ENCODE data around the gene FRYL. TPM values are rescaled to one million over a fixed set of nuclear protein-coding genes. Genes with fewer than 3 reads are reported as not detected.

Gene FRYL
- polyA plus RNA-seq, 4 donors = 17.0 to 78.4 (median 21.4) TPM

DNA sequence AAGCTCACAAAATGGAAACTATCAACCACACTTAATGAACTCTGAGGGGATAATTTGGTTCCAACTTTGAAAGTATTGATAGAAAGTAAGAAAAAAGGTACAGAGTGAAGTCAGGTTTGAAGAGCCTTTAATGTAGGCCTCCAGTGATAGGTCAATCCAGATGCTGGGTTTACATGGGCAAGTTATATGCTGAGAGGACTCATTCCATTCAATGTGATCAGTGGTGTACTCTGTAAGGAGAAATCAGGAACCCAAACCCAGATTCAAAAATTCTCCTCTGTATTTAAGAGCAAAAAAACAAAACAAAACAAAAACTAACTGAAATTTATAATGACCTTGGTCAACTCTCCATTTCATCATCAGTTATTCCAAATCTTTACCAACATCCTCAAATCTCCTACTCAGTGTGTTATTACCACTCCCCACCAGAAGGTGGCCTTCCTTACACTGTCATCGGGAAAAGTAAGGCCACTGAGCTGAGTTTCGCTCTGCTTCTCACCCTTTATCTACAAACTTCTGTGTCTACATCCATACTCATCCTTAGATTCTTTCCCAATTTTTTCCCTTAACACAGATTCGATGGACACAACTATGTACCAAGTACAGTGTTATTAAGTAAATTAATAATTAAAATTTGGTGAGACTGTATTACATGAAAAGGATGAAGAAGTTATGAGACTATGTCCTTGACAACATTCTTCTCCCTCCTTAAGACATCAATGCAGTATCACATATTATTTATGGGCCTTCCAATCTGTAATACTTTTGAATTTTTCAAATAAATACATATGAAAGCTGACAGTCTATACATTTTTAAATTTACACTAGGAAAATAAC lies 201.7 kb downstream of the FRYL start:
- peak; percentile 75 to 77 for DNase-seq
- Histone ChIP-seq H3K4me1 (ENCODE audit: control insufficient read depth in 3 of 3, insufficient read depth in 2 of 3, low read depth in 1 of 3, low read length in 2 of 3) (no peaks in the 10 kb centered on the region), H3K9me3 (ENCODE audit: control insufficient read depth in 2 of 2, insufficient read depth in 1 of 2, low read depth in 1 of 2, low read length in 1 of 2) (no peaks in the 10 kb centered on the region), H3K36me3 (ENCODE audit: control insufficient read depth in 3 of 3, insufficient read depth in 2 of 3, low read depth in 1 of 3, low read length in 3 of 3) (peaks cover 5 to 26% (median 7%) of the 10 kb centered on the region in 3 donors), H3K27ac (ENCODE audit: low read depth in 1 of 3, low read length in 2 of 3) (no peak overlapping the region), H3K4me3 (ENCODE audit: low read depth in 1 of 3, low read length in 3 of 3) (no peak overlapping the region), H3K27me3 (ENCODE audit: control insufficient read depth in 3 of 3, insufficient read depth in 3 of 3, low read length in 3 of 3) (no peaks in the 10 kb centered on the region)
- WGBS, 3 donors = 8 to 12% (median 10%) methylated on average over 3 of the region's 3 CpGs
- peak; percentile 92 for FAIRE-seq

DNA sequence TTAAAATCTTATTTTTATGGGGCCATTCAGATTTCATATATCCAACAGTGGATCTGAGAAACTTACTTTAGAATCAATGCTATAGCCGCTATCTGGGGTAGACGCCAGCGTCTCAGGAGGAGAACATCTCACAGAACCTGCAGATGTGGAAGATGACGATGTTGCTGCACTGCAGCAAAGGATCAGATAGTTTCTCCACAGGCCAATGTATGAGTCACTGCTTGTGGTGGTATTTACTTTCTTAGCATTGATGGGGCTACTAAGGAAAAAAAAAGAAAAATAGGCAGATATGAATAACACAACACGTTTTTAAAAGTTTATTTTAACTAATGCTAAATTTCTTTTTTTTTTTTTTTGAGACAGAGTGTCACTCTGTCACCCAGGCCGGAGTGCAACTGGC lies 204.1 kb downstream of the FRYL start:
- H3K4me1 ChIP-seq (ENCODE audit: control insufficient read depth in 3 of 3, insufficient read depth in 2 of 3, low read depth in 1 of 3, low read length in 2 of 3) = no peaks in the 10 kb centered on the region
- no peaks in the 10 kb centered on the region for H3K9me3 ChIP-seq (ENCODE audit: control insufficient read depth in 2 of 2, insufficient read depth in 1 of 2, low read depth in 1 of 2, low read length in 1 of 2)
- no peak for FAIRE-seq
- no peak for DNase-seq
- H3K27ac ChIP-seq (ENCODE audit: low read depth in 1 of 3, low read length in 2 of 3) = no peak overlapping the region
- H3K4me3 ChIP-seq (ENCODE audit: low read depth in 1 of 3, low read length in 3 of 3) = no peak overlapping the region
- H3K36me3 ChIP-seq (ENCODE audit: control insufficient read depth in 3 of 3, insufficient read depth in 2 of 3, low read depth in 1 of 3, low read length in 3 of 3) = peaks cover 8 to 20% (median 13%) of the 10 kb centered on the region in 3 donors
- WGBS, 3 donors = 92 to 96% (median 92%) methylated on average over 6 of the region's 6 CpGs
- no peaks in the 10 kb centered on the region for H3K27me3 ChIP-seq (ENCODE audit: control insufficient read depth in 3 of 3, insufficient read depth in 3 of 3, low read length in 3 of 3)

DNA sequence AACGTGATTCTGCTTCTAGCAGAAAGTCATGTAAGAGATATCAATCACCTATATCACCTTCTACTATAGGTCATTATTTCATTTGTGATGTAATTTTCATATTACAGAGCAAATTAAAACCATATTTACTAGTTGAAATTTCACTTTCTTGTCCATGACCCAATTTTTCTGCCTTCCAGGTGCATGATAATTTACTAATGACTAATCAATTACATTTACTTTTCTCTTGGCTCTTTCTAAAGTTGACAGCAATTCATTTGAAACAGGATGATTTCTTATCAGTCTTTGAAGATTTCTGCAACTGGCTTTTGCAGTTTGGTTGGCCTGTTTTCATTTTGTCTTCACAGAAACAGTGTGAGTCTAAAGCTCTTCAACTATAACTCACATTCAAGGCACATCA lies 208.6 kb downstream of the FRYL start:
- DNase-seq (no peak), FAIRE-seq (peak; percentile 15)
- H3K4me1 ChIP-seq (ENCODE audit: control insufficient read depth in 3 of 3, insufficient read depth in 2 of 3, low read depth in 1 of 3, low read length in 2 of 3) = no peaks in the 10 kb centered on the region
- H3K27me3 ChIP-seq (ENCODE audit: control insufficient read depth in 3 of 3, insufficient read depth in 3 of 3, low read length in 3 of 3) = no peaks in the 10 kb centered on the region
- WGBS, 3 donors = 71 to 80% (median 72%) methylated on average over 1 of the region's 1 CpG
- H3K27ac ChIP-seq (ENCODE audit: low read depth in 1 of 3, low read length in 2 of 3) = no peak overlapping the region
- H3K9me3 ChIP-seq (ENCODE audit: control insufficient read depth in 2 of 2, insufficient read depth in 1 of 2, low read depth in 1 of 2, low read length in 1 of 2) = no peaks in the 10 kb centered on the region
- no peak overlapping the region for H3K4me3 ChIP-seq (ENCODE audit: low read depth in 1 of 3, low read length in 3 of 3)
- H3K36me3 ChIP-seq (ENCODE audit: control insufficient read depth in 3 of 3, insufficient read depth in 2 of 3, low read depth in 1 of 3, low read length in 3 of 3) = peaks cover 9 to 30% (median 20%) of the 10 kb centered on the region in 3 donors

DNA sequence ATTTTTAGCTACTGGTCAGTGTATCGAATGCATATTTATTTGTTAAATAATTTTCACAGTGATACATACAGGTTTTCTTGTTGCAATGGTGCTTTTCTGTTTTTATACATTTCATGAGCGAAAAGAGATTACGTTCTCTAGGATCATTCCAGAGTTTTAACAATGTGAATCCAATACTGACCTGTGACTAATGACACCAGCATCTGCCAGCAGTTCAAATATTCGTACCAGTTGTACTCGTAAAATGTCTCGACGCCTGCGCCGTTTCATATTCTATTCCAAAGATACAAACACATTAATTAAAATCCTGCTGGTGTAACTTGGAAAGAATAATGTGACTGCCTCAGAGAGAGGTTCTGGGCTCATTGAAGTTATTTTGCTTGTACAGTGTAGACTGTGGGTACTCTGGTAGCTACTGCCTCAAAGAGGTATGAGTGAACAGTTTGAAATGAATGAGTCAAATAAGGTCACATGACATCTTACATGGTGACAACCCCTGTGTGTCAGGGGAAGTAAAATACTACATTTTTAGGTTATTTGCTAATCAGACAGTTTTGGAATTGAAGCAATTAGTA lies 209.3 kb downstream of the FRYL start:
- no peak for FAIRE-seq
- no peaks in the 10 kb centered on the region for H3K9me3 ChIP-seq (ENCODE audit: control insufficient read depth in 2 of 2, insufficient read depth in 1 of 2, low read depth in 1 of 2, low read length in 1 of 2)
- no peak for DNase-seq
- H3K27ac ChIP-seq (ENCODE audit: low read depth in 1 of 3, low read length in 2 of 3) = no peak overlapping the region
- 95 to 97% (median 96%) methylated on average over 9 of the region's 9 CpGs for WGBS, 3 donors
- H3K4me1 ChIP-seq (ENCODE audit: control insufficient read depth in 3 of 3, insufficient read depth in 2 of 3, low read depth in 1 of 3, low read length in 2 of 3) = no peaks in the 10 kb centered on the region
- H3K27me3 ChIP-seq (ENCODE audit: control insufficient read depth in 3 of 3, insufficient read depth in 3 of 3, low read length in 3 of 3) = no peaks in the 10 kb centered on the region
- no peak overlapping the region for H3K4me3 ChIP-seq (ENCODE audit: low read depth in 1 of 3, low read length in 3 of 3)
- peaks cover 6 to 26% (median 18%) of the 10 kb centered on the region in 3 donors for H3K36me3 ChIP-seq (ENCODE audit: control insufficient read depth in 3 of 3, insufficient read depth in 2 of 3, low read depth in 1 of 3, low read length in 3 of 3)

DNA sequence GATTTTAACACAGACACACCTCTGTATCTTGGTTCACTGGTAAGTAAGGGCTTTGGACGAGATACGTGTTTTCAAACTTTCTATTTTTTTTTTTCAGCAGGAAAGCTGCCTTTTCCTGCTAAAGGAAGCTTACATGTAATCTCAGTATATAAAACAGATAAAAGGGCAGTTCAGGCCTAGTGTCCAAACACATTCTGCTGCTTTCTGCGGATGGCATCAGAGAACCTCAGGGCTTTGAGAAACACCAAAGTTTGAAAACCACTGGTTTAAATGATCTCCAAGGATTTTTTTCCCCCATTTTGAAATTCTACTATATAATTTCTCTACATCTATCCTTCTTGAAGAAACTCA lies 214.1 kb downstream of the FRYL start:
- no peaks in the 10 kb centered on the region for H3K9me3 ChIP-seq (ENCODE audit: control insufficient read depth in 2 of 2, insufficient read depth in 1 of 2, low read depth in 1 of 2, low read length in 1 of 2)
- H3K27ac ChIP-seq (ENCODE audit: low read depth in 1 of 3, low read length in 2 of 3) = no peak overlapping the region
- no peaks in the 10 kb centered on the region for H3K4me1 ChIP-seq (ENCODE audit: control insufficient read depth in 3 of 3, insufficient read depth in 2 of 3, low read depth in 1 of 3, low read length in 2 of 3)
- DNase-seq = no peak
- 74 to 87% (median 83%) methylated on average over 3 of the region's 3 CpGs for WGBS, 3 donors
- peaks cover 3 to 29% (median 11%) of the 10 kb centered on the region in 3 donors for H3K36me3 ChIP-seq (ENCODE audit: control insufficient read depth in 3 of 3, insufficient read depth in 2 of 3, low read depth in 1 of 3, low read length in 3 of 3)
- no peaks in the 10 kb centered on the region for H3K27me3 ChIP-seq (ENCODE audit: control insufficient read depth in 3 of 3, insufficient read depth in 3 of 3, low read length in 3 of 3)
- FAIRE-seq = no peak
- no peak overlapping the region for H3K4me3 ChIP-seq (ENCODE audit: low read depth in 1 of 3, low read length in 3 of 3)

DNA sequence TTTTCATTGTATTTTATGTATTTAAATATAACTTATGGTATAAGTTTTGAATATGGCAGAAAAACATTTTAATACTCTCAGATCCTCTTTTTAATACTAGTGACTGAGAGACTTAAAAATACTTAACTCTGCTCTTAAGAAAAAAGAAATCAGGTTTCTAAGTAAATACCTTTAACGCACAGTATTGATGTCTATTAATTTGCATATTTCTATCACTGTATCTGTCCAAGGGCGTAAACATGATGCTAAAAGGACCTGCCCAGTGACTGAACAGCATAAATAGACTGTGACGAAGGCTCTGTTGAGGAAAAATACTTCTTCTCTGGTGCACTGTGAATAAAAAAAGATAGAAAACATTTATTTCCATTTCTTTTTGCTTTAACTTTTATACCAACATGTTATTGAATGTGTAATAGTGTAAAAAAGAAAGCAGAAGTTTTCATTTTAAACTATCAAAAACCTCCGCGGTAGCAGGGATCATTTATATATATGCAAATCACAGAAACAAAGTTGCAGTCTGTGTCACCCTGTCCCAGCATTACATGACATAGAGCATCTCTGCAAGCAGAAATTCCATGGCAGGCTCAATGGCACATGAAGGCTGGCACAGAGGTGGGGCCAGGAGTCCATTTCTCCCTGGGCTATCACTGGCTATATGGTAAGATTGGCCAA lies 214.6 kb downstream of the FRYL start:
- Histone ChIP-seq H3K4me3 (ENCODE audit: low read depth in 1 of 3, low read length in 3 of 3) (no peak overlapping the region), H3K27me3 (ENCODE audit: control insufficient read depth in 3 of 3, insufficient read depth in 3 of 3, low read length in 3 of 3) (no peaks in the 10 kb centered on the region), H3K27ac (ENCODE audit: low read depth in 1 of 3, low read length in 2 of 3) (no peak overlapping the region), H3K36me3 (ENCODE audit: control insufficient read depth in 3 of 3, insufficient read depth in 2 of 3, low read depth in 1 of 3, low read length in 3 of 3) (peaks cover 0 to 33% (median 9%) of the 10 kb centered on the region in 3 donors), H3K9me3 (ENCODE audit: control insufficient read depth in 2 of 2, insufficient read depth in 1 of 2, low read depth in 1 of 2, low read length in 1 of 2) (no peaks in the 10 kb centered on the region), H3K4me1 (ENCODE audit: control insufficient read depth in 3 of 3, insufficient read depth in 2 of 3, low read depth in 1 of 3, low read length in 2 of 3) (no peaks in the 10 kb centered on the region)
- WGBS, 3 donors = 89 to 93% (median 92%) methylated on average over 5 of the region's 5 CpGs
- DNase-seq (no peak), FAIRE-seq (no peak)

DNA sequence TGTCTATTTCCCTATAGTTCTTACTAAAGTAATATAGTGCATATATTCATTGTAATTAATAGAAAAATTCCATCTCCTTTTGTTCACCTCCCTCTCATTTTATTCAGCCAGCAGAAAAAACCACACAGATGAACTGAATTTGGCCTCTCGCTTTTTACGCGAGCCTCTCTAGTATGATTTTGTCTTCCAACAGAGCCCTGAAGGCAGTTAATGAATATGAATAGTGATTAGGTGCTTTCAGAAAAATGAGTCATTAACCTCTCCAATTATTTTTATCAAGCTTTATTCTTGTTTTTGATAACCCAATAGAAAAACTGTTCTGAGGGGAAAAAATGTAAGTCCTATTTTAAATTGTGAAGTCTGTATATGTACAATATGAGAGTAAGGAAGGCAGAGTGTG lies 215.9 kb downstream of the FRYL start:
- DNase-seq (no peak), FAIRE-seq (no peak)
- H3K4me3 ChIP-seq (ENCODE audit: low read depth in 1 of 3, low read length in 3 of 3) = no peak overlapping the region
- H3K27ac ChIP-seq (ENCODE audit: low read depth in 1 of 3, low read length in 2 of 3) = no peak overlapping the region
- H3K4me1 ChIP-seq (ENCODE audit: control insufficient read depth in 3 of 3, insufficient read depth in 2 of 3, low read depth in 1 of 3, low read length in 2 of 3) = no peaks in the 10 kb centered on the region
- 93 to 100% (median 95%) methylated on average over 3 of the region's 3 CpGs for WGBS, 3 donors
- H3K9me3 ChIP-seq (ENCODE audit: control insufficient read depth in 2 of 2, insufficient read depth in 1 of 2, low read depth in 1 of 2, low read length in 1 of 2) = no peaks in the 10 kb centered on the region
- H3K36me3 ChIP-seq (ENCODE audit: control insufficient read depth in 3 of 3, insufficient read depth in 2 of 3, low read depth in 1 of 3, low read length in 3 of 3) = peaks cover 0 to 34% (median 12%) of the 10 kb centered on the region in 3 donors
- no peaks in the 10 kb centered on the region for H3K27me3 ChIP-seq (ENCODE audit: control insufficient read depth in 3 of 3, insufficient read depth in 3 of 3, low read length in 3 of 3)

DNA sequence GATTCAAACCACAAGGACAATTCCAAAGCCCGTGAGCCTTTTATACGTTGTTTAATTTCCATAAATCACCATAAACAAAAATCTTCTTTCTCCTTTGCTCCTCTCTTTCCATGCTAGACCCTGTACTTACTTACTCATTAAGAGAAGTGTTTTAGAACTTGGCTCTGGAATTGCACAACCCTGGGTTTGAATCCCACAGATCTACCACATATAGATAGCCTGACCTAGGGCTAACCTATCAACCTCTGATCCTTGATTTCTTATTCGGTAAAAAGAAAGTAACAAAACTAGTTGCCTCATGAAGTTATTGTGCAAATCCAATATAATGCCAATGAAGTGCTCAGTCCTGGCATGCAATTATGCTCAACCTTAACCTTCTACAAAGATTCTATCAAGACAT lies 221.3 kb downstream of the FRYL start:
- peaks cover 4 to 46% (median 29%) of the 10 kb centered on the region in 3 donors for H3K36me3 ChIP-seq (ENCODE audit: control insufficient read depth in 3 of 3, insufficient read depth in 2 of 3, low read depth in 1 of 3, low read length in 3 of 3)
- no peaks in the 10 kb centered on the region for H3K27me3 ChIP-seq (ENCODE audit: control insufficient read depth in 3 of 3, insufficient read depth in 3 of 3, low read length in 3 of 3)
- FAIRE-seq (no peak), DNase-seq (no peak)
- no peak overlapping the region for H3K27ac ChIP-seq (ENCODE audit: low read depth in 1 of 3, low read length in 2 of 3)
- no peaks in the 10 kb centered on the region for H3K4me1 ChIP-seq (ENCODE audit: control insufficient read depth in 3 of 3, insufficient read depth in 2 of 3, low read depth in 1 of 3, low read length in 2 of 3)
- no peak overlapping the region for H3K4me3 ChIP-seq (ENCODE audit: low read depth in 1 of 3, low read length in 3 of 3)
- no peaks in the 10 kb centered on the region for H3K9me3 ChIP-seq (ENCODE audit: control insufficient read depth in 2 of 2, insufficient read depth in 1 of 2, low read depth in 1 of 2, low read length in 1 of 2)
- 94 to 98% (median 97%) methylated on average over 3 of the region's 3 CpGs for WGBS, 3 donors

Data from small intestine (tissue), 7 donors.